Activated T-cell treated with anti-CD3 and anti-CD28 coated beads, Interleukin-2, amount 50 U/mL, for 72 hours (primary cell): ENCODE measurements around the gene DRC3. TPM values are rescaled to one million over a fixed set of nuclear protein-coding genes. Genes with fewer than 3 reads are reported as not detected.
A peak's percentile ranks its signal among the peaks of the same experiment; 100 is the strongest.
"Not testable (repeated sequence)": the region's sequence is repeated elsewhere in the genome, so short reads cannot be mapped to it uniquely, and the experiment has no call there.

ENCODE experiments used
- ATAC-seq, 2 donors: fragments of 150-1000 bp; cut with Tn5 transposase; replicated peaks in 1 of 2; 2 replicates each; pipeline ENCODE4 v1.10.0; 2021; ENCODE audit warnings: moderate library complexity in 2 of 2, mild to moderate bottlenecking in 1 of 2
- DNase-seq, 2 donors: peaks; one replicate each; pipeline ENCODE4 v3.0.0; 2021 to 2022; ENCODE audit warnings: mixed read lengths in 1 of 2
- H3K27ac Mint-ChIP-seq: one replicate; pipeline ENCODE4 v1.8.0; 2022; ENCODE audit warnings: mild to moderate bottlenecking, moderate library complexity, mixed read lengths
- H3K27me3 Mint-ChIP-seq: one replicate; pipeline ENCODE4 v1.8.0; 2022; ENCODE audit warnings: low read depth, mixed read lengths
- H3K36me3 Mint-ChIP-seq, 2 donors: one replicate each; pipeline ENCODE4 v1.8.0; 2022; ENCODE audit warnings: mixed read lengths in 2 of 2, mild to moderate bottlenecking in 1 of 2; ENCODE audit not compliant: insufficient read depth in 2 of 2
- H3K4me1 Mint-ChIP-seq: one replicate; pipeline ENCODE4 v1.8.0; 2022; ENCODE audit warnings: low read depth, mixed read lengths
- H3K4me3 Mint-ChIP-seq, 2 donors: one replicate each; pipeline ENCODE4 v1.8.0; 2022; ENCODE audit warnings: mild to moderate bottlenecking in 2 of 2, mixed read lengths in 2 of 2, moderate library complexity in 2 of 2
- H3K9me3 Mint-ChIP-seq, 2 donors: one replicate each; pipeline ENCODE4 v1.8.0; 2022; ENCODE audit warnings: mixed read lengths in 2 of 2
- total RNA-seq, 2 donors: library from RNA; stranded (reverse); gene quantifications; one replicate each; pipeline ENCODE4 v1.2.3, GENCODE V29; 2022

Gene DRC3
- total RNA-seq, 2 donors from 2014 or later: 0.39 to 0.43 TPM

DNA sequence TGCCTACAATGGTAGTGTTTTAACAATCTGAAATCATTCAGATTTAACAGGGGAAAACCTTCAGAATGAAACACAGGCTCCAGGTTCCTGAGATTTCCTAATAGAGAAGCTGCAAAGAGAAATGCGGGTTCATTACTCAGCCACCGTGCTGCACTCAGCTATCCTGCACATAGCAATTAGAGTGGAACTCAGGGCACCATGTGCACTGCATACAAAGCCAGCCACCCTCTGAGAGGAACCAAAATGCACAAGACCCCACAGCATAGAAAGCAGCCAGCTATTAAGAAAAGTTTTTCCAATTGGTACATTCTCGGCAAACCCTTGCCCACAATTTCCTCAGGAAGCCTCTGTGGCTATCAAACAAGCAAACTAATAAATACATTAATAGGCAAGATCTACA, 37.9 kb upstream of the DRC3 start:
- no peak overlapping the region for H3K4me3 Mint-ChIP-seq
- DNase-seq (no peak), ATAC-seq (no peak)
- H3K27me3 Mint-ChIP-seq: no peaks in the 10 kb centered on the region
- no peaks in the 10 kb centered on the region for H3K36me3 Mint-ChIP-seq
- H3K9me3 Mint-ChIP-seq: no peaks in the 10 kb centered on the region
- H3K4me1 Mint-ChIP-seq: peaks cover 39% of the 10 kb centered on the region
- H3K27ac Mint-ChIP-seq: no peak overlapping the region

DNA sequence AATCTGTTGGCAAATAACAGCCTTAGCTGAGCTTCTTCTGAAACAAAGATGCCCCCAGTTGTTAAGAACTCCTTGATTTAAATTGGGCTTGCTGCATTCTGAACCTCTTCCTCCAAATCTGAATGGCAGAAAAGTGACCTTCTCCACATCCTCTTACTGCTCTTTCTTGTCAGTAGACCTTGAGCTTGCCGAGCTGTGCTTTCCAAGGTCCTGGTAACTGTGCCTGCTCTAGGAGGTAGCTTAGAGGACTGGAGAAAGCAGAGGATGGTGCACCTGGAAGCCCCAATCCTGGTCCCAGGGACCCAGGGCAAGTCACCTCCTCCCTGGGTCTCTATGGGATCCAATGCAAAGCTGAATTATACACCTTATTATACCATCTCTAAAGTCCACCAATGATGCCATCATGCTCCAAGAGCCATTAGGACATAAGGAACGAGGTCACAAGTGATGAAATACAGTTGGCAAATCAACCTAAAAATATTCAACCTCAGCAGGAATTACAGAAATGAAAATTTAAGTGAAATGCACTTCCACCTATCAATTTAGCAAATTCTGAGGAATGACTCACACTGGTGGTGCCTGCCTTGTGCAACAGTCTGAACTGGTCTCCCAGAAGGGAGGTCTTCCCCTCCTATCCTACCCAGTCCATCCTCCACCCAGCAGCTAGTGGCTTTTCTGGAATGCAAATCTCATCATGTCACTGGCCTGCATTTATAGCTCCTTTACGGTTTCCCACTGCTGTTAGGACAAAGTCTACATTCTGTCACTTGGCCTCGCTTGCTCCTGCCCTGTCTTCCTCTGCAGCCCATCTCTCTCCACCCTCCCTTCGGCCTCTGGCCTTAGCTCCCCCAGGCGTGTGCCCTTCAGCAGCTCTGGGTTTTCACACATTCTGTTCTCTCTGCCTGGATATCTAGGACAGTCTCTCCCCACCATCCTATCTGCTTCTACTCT, 37.1 kb upstream of the DRC3 start:
- ATAC-seq (peak in 1 of 2 donors; percentile 28), DNase-seq (no peak)
- no peaks in the 10 kb centered on the region for H3K36me3 Mint-ChIP-seq
- no peaks in the 10 kb centered on the region for H3K9me3 Mint-ChIP-seq
- no peak overlapping the region for H3K4me3 Mint-ChIP-seq
- H3K27ac Mint-ChIP-seq: no peak overlapping the region
- H3K27me3 Mint-ChIP-seq: no peaks in the 10 kb centered on the region
- peaks cover 39% of the 10 kb centered on the region for H3K4me1 Mint-ChIP-seq

DNA sequence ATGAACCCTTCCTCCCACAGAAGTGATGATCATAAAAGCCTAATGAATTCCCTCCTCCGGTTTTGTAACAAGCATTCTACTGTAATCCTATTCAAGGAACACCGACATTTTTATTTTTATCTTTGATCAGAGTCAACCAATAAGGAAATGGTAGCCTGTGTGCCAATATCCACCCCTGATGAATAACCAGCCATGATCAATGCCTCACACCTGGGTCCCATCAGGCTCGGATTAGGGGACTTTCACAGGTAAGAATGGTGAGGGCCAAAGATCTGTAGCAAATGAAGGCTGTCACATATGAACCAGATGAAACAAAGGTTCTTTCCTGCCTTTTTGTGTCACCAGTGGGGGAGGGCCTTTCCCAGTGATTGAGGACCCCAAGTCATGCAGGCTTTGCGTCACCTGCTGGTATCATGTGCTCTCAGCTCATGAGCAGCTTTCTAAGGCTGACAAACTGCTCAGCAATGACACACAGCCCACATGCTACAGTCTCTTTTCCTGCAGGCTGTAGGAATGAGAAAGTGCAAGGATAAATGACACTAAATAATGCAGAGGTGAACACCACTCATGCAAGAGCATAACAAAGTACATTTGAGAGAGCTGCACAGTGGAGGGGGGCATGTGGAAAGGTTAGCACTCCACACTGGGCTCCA, 35.3 kb upstream of the DRC3 start:
- Mint-ChIP-seq H3K27me3 (no peaks in the 10 kb centered on the region), H3K4me1 (peaks cover 44% of the 10 kb centered on the region), H3K9me3 (no peaks in the 10 kb centered on the region), H3K36me3 (no peaks in the 10 kb centered on the region), H3K4me3 (no peak overlapping the region), H3K27ac (no peak overlapping the region)
- no peak for ATAC-seq
- DNase-seq: no peak

DNA sequence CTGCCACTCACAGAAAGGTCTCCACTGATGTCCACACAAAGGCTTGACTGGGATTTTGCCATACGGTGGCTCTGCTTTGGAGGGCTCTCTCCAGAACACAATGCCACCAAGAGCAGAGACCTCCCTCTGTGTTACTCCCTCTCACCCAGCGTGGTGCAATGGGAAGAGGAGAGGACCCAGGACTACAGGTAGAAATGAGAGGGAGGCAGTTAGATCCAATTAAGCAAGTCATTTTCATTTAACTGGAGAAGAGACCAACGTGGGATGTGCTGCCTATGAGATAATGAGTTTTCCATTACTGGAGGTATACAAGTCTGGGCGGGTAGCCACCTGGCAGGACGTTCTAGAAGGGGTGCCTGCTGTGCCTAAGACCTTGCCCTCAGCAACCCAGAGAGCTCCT, 34.7 kb upstream of the DRC3 start:
- H3K27ac Mint-ChIP-seq: no peak overlapping the region
- no peak overlapping the region for H3K4me3 Mint-ChIP-seq
- DNase-seq (no peak), ATAC-seq (no peak)
- H3K4me1 Mint-ChIP-seq: peaks cover 46% of the 10 kb centered on the region
- H3K27me3 Mint-ChIP-seq: no peaks in the 10 kb centered on the region
- H3K9me3 Mint-ChIP-seq: no peaks in the 10 kb centered on the region
- H3K36me3 Mint-ChIP-seq: no peaks in the 10 kb centered on the region

DNA sequence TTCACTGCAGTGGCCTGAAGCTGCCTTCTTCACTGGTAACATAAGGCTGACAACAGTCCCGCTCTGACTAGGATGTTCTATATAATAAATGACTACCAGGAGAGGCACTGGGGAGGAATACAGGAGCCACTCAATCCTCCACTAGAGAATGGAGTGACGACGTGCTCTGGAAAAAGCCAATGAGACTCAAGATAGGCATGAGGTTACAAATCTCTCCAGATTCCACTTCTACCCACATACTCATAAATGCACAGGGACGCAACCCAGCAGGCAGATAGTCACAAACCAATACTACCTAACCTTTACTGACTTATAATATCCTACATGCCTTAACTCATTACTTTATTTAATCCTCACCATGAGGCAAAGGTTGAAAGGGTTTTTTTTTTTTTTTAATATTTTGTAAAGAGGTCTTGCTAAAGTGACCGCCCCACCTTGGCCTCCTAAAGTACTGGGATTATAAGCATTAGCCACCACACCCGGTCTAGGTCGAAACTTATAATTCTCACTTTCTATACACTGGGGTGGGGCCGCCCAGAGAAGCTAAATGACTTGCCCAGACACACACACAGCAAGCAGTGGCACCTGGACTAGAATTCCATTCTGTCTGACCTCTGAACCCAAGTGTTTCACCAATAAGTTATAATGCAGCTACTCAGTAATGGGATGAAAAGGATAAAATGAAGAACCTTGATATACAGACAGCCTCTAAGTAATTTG, 34.1 kb upstream of the DRC3 start:
- Mint-ChIP-seq H3K36me3 (no peaks in the 10 kb centered on the region), H3K4me1 (peaks cover 47% of the 10 kb centered on the region), H3K4me3 (no peak overlapping the region), H3K9me3 (no peaks in the 10 kb centered on the region), H3K27me3 (no peaks in the 10 kb centered on the region), H3K27ac (no peak overlapping the region)
- no peak for DNase-seq
- ATAC-seq: no peak

DNA sequence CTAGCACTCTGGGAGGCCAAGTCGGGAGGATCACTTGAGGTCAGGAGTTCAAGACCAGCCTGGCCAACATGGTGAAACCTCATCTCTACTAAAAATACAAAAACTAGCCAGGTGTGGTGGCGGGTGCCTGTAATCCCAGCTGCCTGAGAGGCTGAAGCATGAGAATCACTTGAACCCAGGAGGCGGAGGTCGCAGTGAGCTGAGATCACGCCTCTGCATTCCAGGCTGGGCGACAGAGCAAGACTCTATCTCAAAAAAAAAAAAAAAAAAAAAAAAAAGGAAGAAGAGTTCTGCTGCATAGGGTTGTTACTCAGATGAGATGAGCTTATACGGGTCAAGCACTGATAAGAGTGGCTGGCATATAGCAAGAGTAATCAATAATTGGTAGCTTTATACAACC, 32.7 kb upstream of the DRC3 start:
- H3K36me3 Mint-ChIP-seq, H3K27ac Mint-ChIP-seq, H3K27me3 Mint-ChIP-seq, ATAC-seq, H3K4me3 Mint-ChIP-seq, H3K9me3 Mint-ChIP-seq, DNase-seq: not testable (repeated sequence)
- H3K4me1 Mint-ChIP-seq: peaks cover 37% of the 10 kb centered on the region

DNA sequence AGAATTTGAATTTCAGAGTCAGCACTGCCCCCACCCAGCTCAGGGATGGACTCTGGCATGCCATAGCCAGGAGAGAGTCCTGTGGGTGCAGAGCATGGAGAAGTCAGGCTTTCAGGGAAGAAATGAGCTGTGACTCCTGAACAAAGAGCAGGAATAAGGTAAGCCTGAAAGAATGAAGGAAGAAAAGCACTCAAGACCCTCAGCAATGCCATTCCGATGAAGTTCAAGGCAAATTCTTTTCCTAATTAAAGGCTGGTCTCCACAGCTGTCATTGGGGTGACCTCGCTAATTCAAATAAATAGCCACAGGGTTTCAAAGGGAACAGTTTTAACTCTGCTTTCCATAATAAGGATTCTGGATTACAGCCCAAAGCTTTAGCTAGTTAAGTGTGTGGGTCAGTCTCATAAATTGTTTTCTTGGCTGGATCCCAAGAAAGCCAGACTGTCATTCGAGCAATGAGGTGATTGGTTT, 32.2 kb upstream of the DRC3 start:
- ATAC-seq (no peak), DNase-seq (no peak)
- no peak overlapping the region for H3K27ac Mint-ChIP-seq
- peaks cover 32% of the 10 kb centered on the region for H3K4me1 Mint-ChIP-seq
- no peaks in the 10 kb centered on the region for H3K9me3 Mint-ChIP-seq
- H3K4me3 Mint-ChIP-seq: no peak overlapping the region
- H3K36me3 Mint-ChIP-seq: no peaks in the 10 kb centered on the region
- H3K27me3 Mint-ChIP-seq: no peaks in the 10 kb centered on the region

DNA sequence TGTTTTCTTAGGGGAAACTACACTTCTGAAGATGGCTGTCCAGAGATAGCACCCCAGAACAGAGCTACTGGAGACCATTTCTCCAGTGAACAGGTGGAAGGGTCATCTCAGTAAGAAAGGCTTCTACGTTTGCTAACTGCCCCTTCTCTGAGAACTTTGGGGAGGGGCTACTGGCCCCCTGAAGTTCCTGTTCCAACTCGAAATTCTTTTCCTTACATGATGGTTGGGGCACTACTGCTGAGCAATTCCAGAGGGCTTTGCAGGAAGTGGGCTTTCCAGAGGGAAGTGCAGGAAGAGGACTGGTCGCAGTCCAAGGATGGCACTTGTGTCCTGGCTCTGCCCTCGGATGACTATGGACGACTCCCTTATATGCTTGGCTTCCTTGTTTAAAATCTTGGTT, 31.6 kb upstream of the DRC3 start:
- Mint-ChIP-seq H3K36me3 (no peaks in the 10 kb centered on the region), H3K27ac (no peak overlapping the region), H3K27me3 (no peaks in the 10 kb centered on the region), H3K4me3 (no peak overlapping the region), H3K9me3 (no peaks in the 10 kb centered on the region), H3K4me1 (peaks cover 26% of the 10 kb centered on the region)
- DNase-seq: no peak
- ATAC-seq: no peak

DNA sequence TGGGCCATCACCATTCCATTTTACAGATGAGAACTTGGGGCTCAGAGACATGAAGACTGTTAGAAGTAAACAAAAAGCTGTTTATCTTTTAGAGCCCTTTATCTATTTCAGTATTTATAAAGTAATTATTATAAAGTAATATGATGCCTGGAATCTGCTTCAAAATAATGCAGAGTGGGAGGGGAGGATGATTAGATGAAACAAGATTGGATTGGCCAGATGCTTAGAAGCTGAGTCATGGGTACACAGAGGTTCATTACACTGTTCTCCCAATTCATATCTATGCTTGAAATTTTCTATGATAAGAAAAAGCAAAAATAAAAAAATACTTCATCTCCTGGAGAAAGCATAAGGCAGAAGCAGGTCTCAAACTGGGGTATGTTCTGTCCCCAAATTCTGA, 29.8 kb upstream of the DRC3 start:
- no peak overlapping the region for H3K4me3 Mint-ChIP-seq
- DNase-seq: no peak
- no peak overlapping the region for H3K27ac Mint-ChIP-seq
- H3K9me3 Mint-ChIP-seq: no peaks in the 10 kb centered on the region
- peaks cover 31% of the 10 kb centered on the region for H3K4me1 Mint-ChIP-seq
- no peak for ATAC-seq
- no peaks in the 10 kb centered on the region for H3K27me3 Mint-ChIP-seq
- no peaks in the 10 kb centered on the region for H3K36me3 Mint-ChIP-seq

DNA sequence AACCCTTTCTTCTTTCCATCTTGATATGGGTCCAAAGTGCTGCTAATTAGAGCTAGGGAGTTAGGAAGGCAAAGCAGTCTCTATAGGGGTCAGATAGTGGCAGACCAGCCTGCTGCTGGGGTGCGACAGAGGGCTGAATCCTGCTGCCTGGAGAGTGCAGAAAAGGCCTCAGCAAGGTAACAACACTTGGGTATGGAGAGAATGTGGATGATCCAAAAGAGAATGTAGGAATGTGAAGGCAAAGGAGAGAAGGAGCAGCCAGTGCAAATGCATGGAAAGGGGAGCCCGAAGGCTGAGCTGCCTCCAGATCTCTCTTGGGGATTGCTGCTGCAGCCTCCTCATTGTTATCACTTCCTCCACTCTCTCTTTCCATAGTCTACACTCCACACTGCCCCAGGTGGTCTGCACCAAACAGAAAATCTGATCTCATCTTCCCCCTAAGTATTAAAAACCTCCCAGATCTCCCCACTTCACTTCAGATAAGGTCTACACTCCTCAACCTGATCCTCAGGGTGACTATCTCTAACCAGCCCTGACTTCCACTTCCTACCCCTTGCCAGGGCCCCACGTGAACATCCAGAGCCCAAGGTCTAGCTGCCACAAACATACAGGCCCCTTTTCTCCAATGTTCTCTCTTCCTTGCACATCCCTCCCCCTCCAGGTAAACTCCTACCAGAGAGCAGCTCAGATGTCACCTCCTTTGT, 29.2 kb upstream of the DRC3 start:
- Mint-ChIP-seq H3K9me3 (no peaks in the 10 kb centered on the region), H3K27me3 (no peaks in the 10 kb centered on the region), H3K4me3 (no peak overlapping the region), H3K36me3 (no peaks in the 10 kb centered on the region), H3K4me1 (peaks cover 37% of the 10 kb centered on the region), H3K27ac (no peak overlapping the region)
- no peak for DNase-seq
- ATAC-seq: no peak

DNA sequence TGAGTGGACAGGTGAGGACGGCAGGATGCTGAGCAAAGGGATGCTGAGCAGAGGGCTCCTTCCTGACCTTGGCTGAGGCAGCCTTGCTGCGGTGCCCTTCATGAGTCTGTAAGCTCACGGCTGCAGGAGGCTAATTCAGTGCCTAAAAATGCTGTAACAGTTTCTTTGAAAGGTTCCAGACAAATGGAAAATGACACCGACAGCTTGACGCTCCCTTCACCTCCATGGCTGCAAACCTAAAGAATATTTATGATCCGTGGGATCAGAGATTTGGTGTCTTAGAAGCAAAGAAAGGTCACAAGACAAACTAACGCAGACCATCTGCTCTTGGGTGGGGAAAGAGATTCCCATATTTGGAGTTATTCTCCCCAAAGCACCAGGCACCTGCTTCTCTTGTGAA, 28.4 kb upstream of the DRC3 start:
- Mint-ChIP-seq H3K4me1 (peaks cover 38% of the 10 kb centered on the region), H3K27ac (no peak overlapping the region), H3K27me3 (no peaks in the 10 kb centered on the region), H3K4me3 (no peak overlapping the region), H3K36me3 (no peaks in the 10 kb centered on the region), H3K9me3 (no peaks in the 10 kb centered on the region)
- ATAC-seq (no peak), DNase-seq (no peak)

DNA sequence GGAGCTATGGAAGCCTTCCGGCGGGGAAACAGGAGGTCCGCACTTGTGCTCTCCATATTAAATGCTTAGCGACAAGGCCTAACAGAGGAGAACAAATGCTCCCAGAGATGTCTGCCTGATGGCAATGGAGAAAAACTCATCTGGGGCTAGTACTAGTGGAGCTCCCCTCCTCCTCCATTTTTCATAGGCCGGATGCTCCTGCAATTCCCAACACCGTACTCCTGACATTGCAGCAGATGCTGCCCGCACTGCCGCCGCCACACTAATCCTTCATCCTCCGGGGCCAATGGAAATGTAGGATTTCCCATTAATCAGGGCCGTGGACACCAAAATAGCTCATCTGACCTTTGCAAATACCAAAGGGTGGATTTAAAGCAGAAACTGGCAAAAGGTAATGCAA, 27.9 kb upstream of the DRC3 start:
- Mint-ChIP-seq H3K36me3 (no peaks in the 10 kb centered on the region), H3K4me3 (no peak overlapping the region), H3K9me3 (no peaks in the 10 kb centered on the region), H3K4me1 (peaks cover 34% of the 10 kb centered on the region), H3K27me3 (no peaks in the 10 kb centered on the region), H3K27ac (no peak overlapping the region)
- ATAC-seq: no peak
- DNase-seq: no peak

DNA sequence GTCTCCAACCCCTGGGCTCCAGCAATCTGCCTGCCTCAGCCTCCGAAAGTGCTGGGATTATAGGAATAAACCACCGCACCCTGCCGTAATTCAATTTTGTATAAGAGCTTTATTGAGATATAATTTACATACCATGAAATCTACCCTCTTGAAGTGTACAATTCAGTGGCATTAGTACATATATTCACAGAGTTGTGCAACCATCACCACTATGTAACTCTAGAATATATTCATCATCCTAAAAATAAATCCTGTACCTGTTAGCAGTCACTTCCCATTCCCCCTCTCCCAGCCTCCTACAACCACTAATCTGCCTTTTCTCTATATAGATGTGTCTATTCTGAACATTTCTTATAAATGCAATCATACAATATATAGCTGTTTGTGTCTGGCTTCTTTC, 26.6 kb upstream of the DRC3 start:
- DNase-seq: no peak
- ATAC-seq: no peak
- Mint-ChIP-seq H3K9me3 (no peaks in the 10 kb centered on the region), H3K4me1 (peaks cover 33% of the 10 kb centered on the region), H3K27me3 (no peaks in the 10 kb centered on the region), H3K27ac (no peak overlapping the region), H3K36me3 (no peaks in the 10 kb centered on the region), H3K4me3 (no peak overlapping the region)
